SK-N-SH (cell line): Measurements from ENCODE around the gene TSHZ2. TPM values are rescaled to one million over a fixed set of nuclear protein-coding genes. Genes with fewer than 3 reads are reported as not detected.

Source experiments
- CTCF ChIA-PET: fragments of 300-600, 350-600 bp; formaldehyde crosslinking; extraction: SDS; loops from one replicate; lab custom pipeline; 2021; lab: Yijun Ruan, JAX
- POLR2A ChIA-PET: fragments of 350-600 bp; sonication (Branson Sonifier 250); formaldehyde crosslinking; extraction: SDS; loops from one replicate; lab custom pipeline; 2020; ENCODE audit warnings: antibody characterized with exemption, inconsistent platforms; lab: Yijun Ruan, JAX
- DNase-seq: peaks from one replicate; pipeline ENCODE4 v3.0.0; 2012
- H2AFZ ChIP-seq: fragments of 200-600 bp; sonication (generic); 2 replicates; pipeline ENCODE4 v1.8.1; 2016; ENCODE audit warnings: antibody characterized with exemption, mild to moderate bottlenecking, low read depth
- H3F3A ChIP-seq: fragments of 200-600 bp; sonication (generic); replicated peaks from 2 replicates; pipeline ENCODE3; 2016; ENCODE audit warnings: antibody characterized with exemption, mild to moderate bottlenecking; ENCODE audit not compliant: insufficient read depth
- H3K27ac ChIP-seq, 2 experiments: fragments of 200-500 bp in 1 of 2; fragments of 200-600 bp in 1 of 2; sonication (Bioruptor generic) in 1 of 2; sonication (generic), shearing (Covaris generic) in 1 of 2; 2 replicates each; pipeline versions ENCODE4 v1.5.1 to v1.6.1; 2014 to 2016; ENCODE audit warnings: low read depth in 2 of 2, inconsistent platforms in 1 of 2, low read length in 1 of 2, mild to moderate bottlenecking in 1 of 2, mixed read lengths in 1 of 2
- H3K27me3 ChIP-seq: fragments of 200-600 bp; sonication (generic), shearing (Covaris generic); 2 replicates; pipeline ENCODE4 v1.6.1; 2016; ENCODE audit warnings: mixed run types; ENCODE audit not compliant: insufficient read depth
- H3K36me3 ChIP-seq, 2 experiments: fragments of 200-500 bp in 1 of 2; fragments of 200-600 bp in 1 of 2; sonication (Bioruptor generic) in 1 of 2; sonication (generic) in 1 of 2; replicated peaks in 1 of 2; 2 replicates each; pipeline versions ENCODE3 to v1.5.1; 2014 to 2016; ENCODE audit warnings: low read length in 1 of 2, mild to moderate bottlenecking in 1 of 2; ENCODE audit not compliant: insufficient read depth in 2 of 2, control insufficient read depth in 1 of 2
- H3K4me1 ChIP-seq, 2 experiments: fragments of 200-500 bp in 1 of 2; fragments of 200-600 bp in 1 of 2; sonication (Bioruptor generic) in 1 of 2; sonication (generic), shearing (Covaris generic) in 1 of 2; 2 replicates each; pipeline versions ENCODE4 v1.5.1 to v1.6.1; 2014 to 2016; ENCODE audit warnings: low read depth in 1 of 2, low read length in 1 of 2, mixed run types in 1 of 2; ENCODE audit not compliant: insufficient read depth in 2 of 2, control insufficient read depth in 1 of 2
- H3K4me2 ChIP-seq: fragments of 200-600 bp; sonication (generic), shearing (Covaris generic); 2 replicates; pipeline ENCODE4 v1.6.1; 2017; ENCODE audit warnings: mixed run types
- H3K4me3 ChIP-seq, 2 experiments: fragments of 200-500 bp in 1 of 2; fragments of 200-600 bp in 1 of 2; sonication (Bioruptor generic) in 1 of 2; sonication (generic), shearing (Covaris generic) in 1 of 2; 2 replicates each; pipeline versions ENCODE4 v1.5.1 to v1.8.1; 2014 to 2016; ENCODE audit warnings: low read depth in 2 of 2, inconsistent platforms in 1 of 2, low read length in 1 of 2, mild to moderate bottlenecking in 1 of 2, mixed read lengths in 1 of 2, moderate library complexity in 1 of 2
- H3K79me2 ChIP-seq: fragments of 200-600 bp; sonication (generic); 2 replicates; pipeline ENCODE4 v1.8.1; 2017; ENCODE audit warnings: mild to moderate bottlenecking; ENCODE audit not compliant: insufficient read depth
- H3K9ac ChIP-seq: fragments of 200-600 bp; sonication (generic); 2 replicates; pipeline ENCODE4 v1.6.1; 2017; ENCODE audit warnings: mixed run types
- H3K9me2 ChIP-seq: fragments of 200-600 bp; sonication (generic); 2 replicates; pipeline ENCODE4 v1.6.1; 2017; ENCODE audit warnings: mixed run types
- H3K9me3 ChIP-seq: fragments of 200-600 bp; sonication (generic); 2 replicates; pipeline ENCODE4 v1.6.1; 2017; ENCODE audit warnings: mixed run types, mild to moderate bottlenecking, moderate library complexity
- H4K20me1 ChIP-seq: fragments of 200-600 bp; sonication (generic); 2 replicates; pipeline ENCODE4 v1.6.1; 2017; ENCODE audit warnings: mild to moderate bottlenecking, mixed run types; ENCODE audit not compliant: insufficient read depth
- ELF1 ChIP-seq: IDR thresholded peaks from 2 replicates; pipeline ENCODE4 v1.4.0; 2012
- EP300 ChIP-seq, 2 experiments: IDR thresholded peaks; 2 replicates each; pipeline versions ENCODE4 v1.4.0 to v1.6.1; 2012; ENCODE audit warnings: borderline replicate concordance in 1 of 2, low read depth in 1 of 2, low read length in 1 of 2
- FOSL2 ChIP-seq: IDR thresholded peaks from 2 replicates; pipeline ENCODE4 v1.4.0; 2012; ENCODE audit warnings: low read depth, mild to moderate bottlenecking, moderate library complexity, borderline replicate concordance
- FOXJ3 ChIP-seq: sonication (generic); formaldehyde crosslinking; IDR thresholded peaks from 2 replicates; pipeline ENCODE4 v1.5.1; 2020; ENCODE audit warnings: mild to moderate bottlenecking, missing genetic modification reagents
- JUND ChIP-seq: IDR thresholded peaks from 2 replicates; pipeline ENCODE4 v1.4.0; 2012
- MEF2A ChIP-seq: IDR thresholded peaks from 2 replicates; pipeline ENCODE4 v1.4.0; 2012; ENCODE audit warnings: low read depth, borderline replicate concordance
- MXI1 ChIP-seq: IDR thresholded peaks from 2 replicates; pipeline ENCODE4 v1.6.1; 2012; ENCODE audit warnings: mild to moderate bottlenecking, low read depth, low read length, improper control_type of control experiment
- NFIC ChIP-seq: IDR thresholded peaks from 2 replicates; pipeline ENCODE4 v1.4.0; 2012; ENCODE audit warnings: borderline replicate concordance
- POLR2AphosphoS5 ChIP-seq: IDR thresholded peaks from 2 replicates; pipeline ENCODE4 v1.6.1; 2012; ENCODE audit warnings: low read depth, low read length
- RAD21 ChIP-seq: IDR thresholded peaks from 2 replicates; pipeline ENCODE4 v1.6.1; 2012; ENCODE audit warnings: mild to moderate bottlenecking, low read length
- RCOR1 ChIP-seq: fragments of 150-350 bp; IDR thresholded peaks from 2 replicates; pipeline ENCODE4 v1.6.1; 2017; ENCODE audit warnings: antibody characterized with exemption, low read length
- RFX5 ChIP-seq: IDR thresholded peaks from 2 replicates; pipeline ENCODE4 v1.6.1; 2012; ENCODE audit warnings: mild to moderate bottlenecking, improper control_type of control experiment, low read length
- RXRA ChIP-seq: IDR thresholded peaks from 2 replicates; pipeline ENCODE4 v1.4.0; 2012; ENCODE audit warnings: low read depth, mild to moderate bottlenecking, borderline replicate concordance
- SMC3 ChIP-seq: IDR thresholded peaks from 2 replicates; pipeline ENCODE4 v1.6.1; 2012; ENCODE audit warnings: low read depth, low read length, improper control_type of control experiment
- TAF1 ChIP-seq: IDR thresholded peaks from 2 replicates; pipeline ENCODE4 v1.6.1; 2012; ENCODE audit warnings: low read depth, mild to moderate bottlenecking, low read length, moderate library complexity, borderline replicate concordance
- TEAD4 ChIP-seq: IDR thresholded peaks from 2 replicates; pipeline ENCODE4 v1.4.0; 2012; ENCODE audit warnings: mild to moderate bottlenecking, borderline replicate concordance; ENCODE audit not compliant: insufficient read depth
- USF1 ChIP-seq: IDR thresholded peaks from 2 replicates; pipeline ENCODE4 v1.4.0; 2012; ENCODE audit warnings: low read depth, borderline replicate concordance
- WGBS: methylation state at CpG from one replicate; pipeline ENCODE4 v1.1.6; 2017; ENCODE audit warnings: low lambda C conversion rate; 5-methylcytosine and 5-hydroxymethylcytosine counted together
- polyA plus RNA-seq, 3 experiments: library from polyadenylated mRNA; depleted of rRNA; stranded (reverse); fragments of >200 nt; gene quantifications; 2 replicates each; pipeline ENCODE4 v1.2.3, GENCODE V29; 2012
- TF ChIP-seq, protein P1 (sequence below): fragments of 150-350 bp; IDR thresholded peaks from 2 replicates; pipeline ENCODE4 v1.6.1; 2016; ENCODE audit warnings: mild to moderate bottlenecking, low read depth, low read length
- TF ChIP-seq, protein P2 (sequence below): IDR thresholded peaks from 2 replicates; pipeline ENCODE4 v1.4.0; 2012; ENCODE audit warnings: low read depth, borderline replicate concordance

Gene TSHZ2
- polyA plus RNA-seq, 1 of the 3 experiments (the other 2 are of a cell fraction) = 0.13 TPM

- Histone ChIP-seq H3K9me2 (no peaks in the 10 kb centered on the region), H3K79me2 (no peaks in the 10 kb centered on the region), H3K36me3 (no peaks in the 10 kb centered on the region), H3K27ac (no peak overlapping the region), H3K27me3 (no peaks in the 10 kb centered on the region), H3K4me2 (no peak overlapping the region), H3K4me1 (peaks cover 0 to 2% of the 10 kb centered on the region in 2 experiments; a peak in 2 of 4 replicates), H2AFZ (no peak overlapping the region), H3K4me3 (no peak overlapping the region), H3F3A (no peaks in the 10 kb centered on the region), H3K9ac (no peak overlapping the region), H3K9me3 (no peaks in the 10 kb centered on the region), H4K20me1 (no peaks in the 10 kb centered on the region)
- TF ChIP-seq TEAD4 = no peak
- no peak for TF ChIP-seq SMC3
- TF ChIP-seq, protein P1, sequence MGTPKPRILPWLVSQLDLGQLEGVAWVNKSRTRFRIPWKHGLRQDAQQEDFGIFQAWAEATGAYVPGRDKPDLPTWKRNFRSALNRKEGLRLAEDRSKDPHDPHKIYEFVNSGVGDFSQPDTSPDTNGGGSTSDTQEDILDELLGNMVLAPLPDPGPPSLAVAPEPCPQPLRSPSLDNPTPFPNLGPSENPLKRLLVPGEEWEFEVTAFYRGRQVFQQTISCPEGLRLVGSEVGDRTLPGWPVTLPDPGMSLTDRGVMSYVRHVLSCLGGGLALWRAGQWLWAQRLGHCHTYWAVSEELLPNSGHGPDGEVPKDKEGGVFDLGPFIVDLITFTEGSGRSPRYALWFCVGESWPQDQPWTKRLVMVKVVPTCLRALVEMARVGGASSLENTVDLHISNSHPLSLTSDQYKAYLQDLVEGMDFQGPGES = no peak
- no peak for TF ChIP-seq MEF2A
- no peak for TF ChIP-seq RCOR1
- TF ChIP-seq ELF1 = no peak
- TF ChIP-seq RXRA = no peak
- no peak for TF ChIP-seq POLR2AphosphoS5
- TF ChIP-seq FOXJ3 (CRISPR knock-in tag) = no peak
- TF ChIP-seq RAD21 = no peak
- no peak for TF ChIP-seq MXI1
- 32% methylated on average over 7 of the region's 7 CpGs for WGBS
- ChIA-PET CTCF (no interaction called here), POLR2A (no interaction called here)
- DNase-seq = no peak
Measured at GRCh38 chr20:53045941-53046340, 73.8 kb downstream of the TSHZ2 start.

DNA sequence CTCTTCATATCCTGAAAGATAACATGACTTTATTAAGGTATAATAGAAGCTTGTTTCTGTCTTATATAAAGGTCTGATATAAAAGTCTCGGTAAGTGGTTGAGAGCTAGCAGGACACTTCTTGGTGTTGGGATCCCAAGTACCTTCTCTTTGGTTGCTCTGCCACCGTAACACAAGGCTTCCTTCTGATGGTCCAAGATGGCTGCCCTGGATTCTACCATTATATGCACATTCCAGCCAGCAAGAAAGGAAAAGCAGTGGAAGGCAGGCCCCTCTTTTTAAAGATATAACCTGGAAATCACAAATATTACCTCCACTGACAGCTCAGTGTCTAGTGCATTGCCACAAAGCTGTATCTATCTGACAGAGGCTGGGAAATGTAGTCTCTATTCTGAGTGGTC, 75.0 kb downstream of the TSHZ2 start:
- CTCF ChIA-PET = interaction anchor here (1.1 kb wide), 1 partner anchor 15 kb away, joined by 3 read pairs; no protein-coding TSS in a partner anchor

More for the DNA sequence above, 75.0 kb downstream of the TSHZ2 start:
- H3K27ac ChIP-seq = no peak overlapping the region
- H3K9me3 ChIP-seq = no peaks in the 10 kb centered on the region
- H3K36me3 ChIP-seq = no peaks in the 10 kb centered on the region
- no peaks in the 10 kb centered on the region for H3K79me2 ChIP-seq
- no peaks in the 10 kb centered on the region for H3K27me3 ChIP-seq
- no peaks in the 10 kb centered on the region for H3K9me2 ChIP-seq
- H3K9ac ChIP-seq = no peak overlapping the region
- H3K4me1 ChIP-seq = no peaks in the 10 kb centered on the region; a peak in 1 of 4 replicates
- no peak overlapping the region for H3K4me3 ChIP-seq
- no peak overlapping the region for H3K4me2 ChIP-seq
- no peak for DNase-seq
- H3F3A ChIP-seq = no peaks in the 10 kb centered on the region
- no peak for TF ChIP-seq POLR2AphosphoS5
- TF ChIP-seq TEAD4 = no peak
- TF ChIP-seq EP300 (IDR thresholded peaks at IDR 0.05; ENCODE audit: borderline replicate concordance in 1 of 2, low read depth in 1 of 2, low read length in 1 of 2) = no peak
- TF ChIP-seq RAD21 = no peak
- TF ChIP-seq RFX5 = no peak
- no peak for TF ChIP-seq MEF2A
- TF ChIP-seq TAF1 = no peak
- TF ChIP-seq, protein P2, sequence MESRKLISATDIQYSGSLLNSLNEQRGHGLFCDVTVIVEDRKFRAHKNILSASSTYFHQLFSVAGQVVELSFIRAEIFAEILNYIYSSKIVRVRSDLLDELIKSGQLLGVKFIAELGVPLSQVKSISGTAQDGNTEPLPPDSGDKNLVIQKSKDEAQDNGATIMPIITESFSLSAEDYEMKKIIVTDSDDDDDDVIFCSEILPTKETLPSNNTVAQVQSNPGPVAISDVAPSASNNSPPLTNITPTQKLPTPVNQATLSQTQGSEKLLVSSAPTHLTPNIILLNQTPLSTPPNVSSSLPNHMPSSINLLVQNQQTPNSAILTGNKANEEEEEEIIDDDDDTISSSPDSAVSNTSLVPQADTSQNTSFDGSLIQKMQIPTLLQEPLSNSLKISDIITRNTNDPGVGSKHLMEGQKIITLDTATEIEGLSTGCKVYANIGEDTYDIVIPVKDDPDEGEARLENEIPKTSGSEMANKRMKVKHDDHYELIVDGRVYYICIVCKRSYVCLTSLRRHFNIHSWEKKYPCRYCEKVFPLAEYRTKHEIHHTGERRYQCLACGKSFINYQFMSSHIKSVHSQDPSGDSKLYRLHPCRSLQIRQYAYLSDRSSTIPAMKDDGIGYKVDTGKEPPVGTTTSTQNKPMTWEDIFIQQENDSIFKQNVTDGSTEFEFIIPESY = no peak
- TF ChIP-seq USF1 = no peak
- TF ChIP-seq FOSL2 = no peak
- no peak for TF ChIP-seq NFIC
- no peak for TF ChIP-seq JUND
- no peak overlapping the region for H2AFZ ChIP-seq
- 67% methylated on average over 2 of the region's 2 CpGs for WGBS
- POLR2A ChIA-PET = no interaction called here
- H4K20me1 ChIP-seq = no peaks in the 10 kb centered on the region
